Measurements from ENCODE around the gene TLE1. TPM values are rescaled to one million over a fixed set of nuclear protein-coding genes. Genes with fewer than 3 reads are reported as not detected.

The TLE1 gene
- total RNA-seq, 4 donors from 2014 or later = 52.3 to 125 (median 76.8) TPM

DNA sequence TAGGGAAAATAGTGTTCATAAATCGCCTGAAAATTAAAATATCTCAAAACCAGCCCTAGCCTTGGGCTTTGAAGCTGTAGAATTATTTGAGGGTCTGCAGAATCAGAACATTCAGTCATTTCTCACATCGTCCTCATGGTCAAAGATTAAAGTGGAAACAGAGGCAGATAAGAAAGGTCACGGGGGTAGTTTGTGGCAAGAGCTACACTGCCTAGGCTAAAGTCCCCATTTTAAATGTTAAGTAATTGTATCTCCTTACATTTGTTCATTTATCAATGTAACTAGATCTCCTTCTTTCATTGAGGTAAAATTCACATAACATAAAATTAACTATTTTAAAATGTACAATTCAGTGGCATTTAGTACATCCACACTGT is 139.2 kb downstream of the TLE1 start:
- Histone ChIP-seq H3K9me3 (no peaks in the 10 kb centered on the region), H3K27ac (replicated peaks in 1 of 4) (no peak overlapping the region), H3K36me3 (no peaks in the 10 kb centered on the region), H3K27me3 (no peaks in the 10 kb centered on the region), H3K4me3 (no peak overlapping the region), H3K4me1 (peaks cover 0 to 10% (median 5%) of the 10 kb centered on the region in 4 donors)
- 86% methylated on average over 3 of the region's 3 CpGs for WGBS
- TF ChIP-seq POLR2AphosphoS5 (IDR thresholded peaks at IDR 0.05) (no peak), EP300 (IDR thresholded peaks at IDR 0.05) (no peak), CTCF (IDR thresholded peaks at IDR 0.05) (no peak), POLR2A (IDR thresholded peaks at IDR 0.05; ENCODE audit: low read depth) (no peak)
- intact Hi-C loops (cut with DNase I) = loop anchor here (10.0 kb wide), 1 partner anchor 945 kb away; no protein-coding TSS in a partner anchor
- DNase-seq (ENCODE audit: extremely low spot score) = no peak

- no peak overlapping the region for H3K27ac ChIP-seq (replicated peaks in 1 of 4)
- WGBS = 78% methylated on average over 6 of the region's 6 CpGs
- no peaks in the 10 kb centered on the region for H3K9me3 ChIP-seq
- TF ChIP-seq POLR2AphosphoS5 (IDR thresholded peaks at IDR 0.05) = no peak
- no peak for TF ChIP-seq POLR2A (IDR thresholded peaks at IDR 0.05; ENCODE audit: low read depth)
- TF ChIP-seq CTCF (IDR thresholded peaks at IDR 0.05) = no peak
- no peak for TF ChIP-seq EP300 (IDR thresholded peaks at IDR 0.05)
- DNase-seq (ENCODE audit: extremely low spot score) = no peak
- H3K36me3 ChIP-seq = no peaks in the 10 kb centered on the region
- no peak overlapping the region for H3K4me3 ChIP-seq
- no peaks in the 10 kb centered on the region for H3K27me3 ChIP-seq
- peaks cover 0 to 10% (median 5%) of the 10 kb centered on the region in 4 donors for H3K4me1 ChIP-seq
- intact Hi-C loops (cut with DNase I) = loop anchor here (10.0 kb wide), 1 partner anchor 945 kb away; no protein-coding TSS in a partner anchor
These were observed 139.7 kb downstream of the TLE1 start for GRCh38 chr9:81549500-81550206.

- H3K36me3 ChIP-seq = no peaks in the 10 kb centered on the region
- H3K4me1 ChIP-seq = peaks cover 0 to 10% (median 5%) of the 10 kb centered on the region in 4 donors
- H3K27me3 ChIP-seq = no peaks in the 10 kb centered on the region
- no peak for DNase-seq (ENCODE audit: extremely low spot score)
- H3K27ac ChIP-seq (replicated peaks in 1 of 4) = no peak overlapping the region
- H3K9me3 ChIP-seq = no peaks in the 10 kb centered on the region
- TF ChIP-seq POLR2A (IDR thresholded peaks at IDR 0.05; ENCODE audit: low read depth) (no peak), CTCF (IDR thresholded peaks at IDR 0.05) (no peak), POLR2AphosphoS5 (IDR thresholded peaks at IDR 0.05) (no peak)
- 94% methylated on average over 2 of the region's 2 CpGs for WGBS
- H3K4me3 ChIP-seq = no peak overlapping the region
- intact Hi-C loops (cut with DNase I) = no loop called here
These were observed 140.4 kb downstream of the TLE1 start for GRCh38 chr9:81548911-81549310.

GRCh38 chr9:81546489-81546888 is 142.9 kb downstream of the TLE1 start:
- Histone ChIP-seq H3K4me3 (no peak overlapping the region), H3K27ac (replicated peaks in 1 of 4) (no peak overlapping the region), H3K36me3 (no peaks in the 10 kb centered on the region), H3K9me3 (no peaks in the 10 kb centered on the region), H3K4me1 (peaks cover 0 to 4% (median 0%) of the 10 kb centered on the region in 4 donors), H3K27me3 (no peaks in the 10 kb centered on the region)
- no peak for TF ChIP-seq POLR2AphosphoS5 (IDR thresholded peaks at IDR 0.05)
- no peak for TF ChIP-seq POLR2A (IDR thresholded peaks at IDR 0.05; ENCODE audit: low read depth)
- TF ChIP-seq EP300 (IDR thresholded peaks at IDR 0.05) = no peak
- no peak for TF ChIP-seq CTCF (IDR thresholded peaks at IDR 0.05)
- 74% methylated on average over 4 of the region's 4 CpGs for WGBS
- intact Hi-C loops (cut with DNase I) = no loop called here
- no peak for DNase-seq (ENCODE audit: extremely low spot score)

GRCh38 chr9:81543695-81544094 is 145.7 kb downstream of the TLE1 start:
- intact Hi-C loops (cut with DNase I) = no loop called here
- Histone ChIP-seq H3K9me3 (no peaks in the 10 kb centered on the region), H3K4me3 (no peak overlapping the region), H3K27ac (replicated peaks in 1 of 4) (no peak overlapping the region), H3K4me1 (no peaks in the 10 kb centered on the region), H3K36me3 (no peaks in the 10 kb centered on the region), H3K27me3 (no peaks in the 10 kb centered on the region)
- 97% methylated on average over 1 of the region's 1 CpG for WGBS
- TF ChIP-seq EP300 (IDR thresholded peaks at IDR 0.05) = no peak
- no peak for TF ChIP-seq POLR2AphosphoS5 (IDR thresholded peaks at IDR 0.05)
- TF ChIP-seq CTCF (IDR thresholded peaks at IDR 0.05) = no peak
- no peak for TF ChIP-seq POLR2A (IDR thresholded peaks at IDR 0.05; ENCODE audit: low read depth)
- no peak for DNase-seq (ENCODE audit: extremely low spot score)
